Activated CD8-positive, alpha-beta memory T cell treated with anti-CD3 and anti-CD28 coated beads, Interleukin-2, amount 10 ng/mL, durations not matched to agents 7 days and 5 days (primary cell): ENCODE results near the gene TPSB2. TPM values are rescaled to one million over a fixed set of nuclear protein-coding genes. Genes with fewer than 3 reads are reported as not detected.

Experiments
- ATAC-seq: fragments of 150-1000 bp; cut with Tn5 transposase; one replicate; pipeline ENCODE4 v1.10.0; 2021; ENCODE audit warnings: moderate library complexity
- CTCF ChIA-PET: fragments of 350-600 bp; sonication (Branson Sonifier 250); formaldehyde crosslinking; loops from one replicate; lab custom pipeline; 2021; ENCODE audit warnings: antibody characterized with exemption; lab: Charles Lee
- DNase-seq: peaks from one replicate; pipeline ENCODE4 v3.0.0-alpha.2; 2020
- H3K27ac Mint-ChIP-seq: one replicate; pipeline ENCODE4 v1.8.0; 2021; ENCODE audit warnings: mild to moderate bottlenecking, mixed read lengths
- H3K27me3 Mint-ChIP-seq: one replicate; pipeline ENCODE4 v1.8.0; 2021; ENCODE audit warnings: mixed read lengths
- H3K36me3 Mint-ChIP-seq: one replicate; pipeline ENCODE4 v1.8.0; 2021; ENCODE audit warnings: mild to moderate bottlenecking, mixed read lengths
- H3K4me1 Mint-ChIP-seq: one replicate; pipeline ENCODE4 v1.8.0; 2021; ENCODE audit warnings: mixed read lengths
- H3K4me3 Mint-ChIP-seq: one replicate; pipeline ENCODE4 v1.8.0; 2021; ENCODE audit warnings: mild to moderate bottlenecking, moderate library complexity, mixed read lengths
- H3K9me3 Mint-ChIP-seq: one replicate; pipeline ENCODE4 v1.8.0; 2022; ENCODE audit warnings: low read depth, mixed read lengths
- total RNA-seq, 2 experiments: library from RNA; stranded (reverse); gene quantifications; one replicate each; pipeline ENCODE4 v1.2.3, GENCODE V29; 2021

The TPSB2 gene
- total RNA-seq, 2 experiments from 2014 or later, result not detected

DNA sequence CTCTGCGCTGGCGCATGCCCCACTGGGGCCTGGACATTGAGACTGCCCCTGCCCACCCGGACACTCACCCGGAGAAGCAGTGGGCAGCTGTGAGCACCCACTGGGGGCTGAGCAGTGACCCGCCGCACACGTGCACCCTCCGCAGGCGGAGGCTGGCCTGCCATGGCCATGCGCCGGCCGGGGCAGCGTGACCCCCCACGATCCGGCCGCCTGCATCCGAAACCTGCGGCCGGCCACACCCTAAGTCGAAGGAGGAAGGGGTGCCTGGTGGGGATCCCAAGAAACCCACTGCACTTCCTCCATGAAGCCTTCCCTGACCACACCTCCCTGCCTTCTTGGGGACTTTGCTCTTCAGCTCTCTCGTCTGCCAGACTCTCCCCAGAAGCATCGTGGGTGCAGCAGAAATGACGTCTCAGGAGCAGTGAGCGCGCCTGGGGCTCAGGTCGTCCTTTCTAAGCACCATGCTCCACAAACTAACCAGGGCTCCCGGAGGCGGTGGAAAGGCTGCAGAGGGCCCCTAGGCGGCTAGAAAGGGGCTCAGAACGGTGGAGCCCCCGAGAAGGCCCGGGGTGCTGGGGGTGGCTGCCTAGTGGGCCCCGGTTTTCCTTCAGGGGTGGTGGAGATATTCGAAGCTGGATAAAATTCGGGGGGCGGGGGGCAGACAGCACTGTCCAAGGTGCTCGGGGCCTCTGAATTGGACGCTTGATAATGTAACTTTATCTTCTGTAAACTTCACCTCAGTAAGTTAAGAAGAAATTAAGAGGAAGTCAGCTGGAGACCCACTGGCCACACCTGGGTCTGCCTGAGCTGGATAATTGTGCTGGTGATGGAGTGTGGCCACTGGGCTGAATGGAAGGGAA is 6.4 kb downstream of the TPSB2 start:
- Mint-ChIP-seq H3K27me3 (no peaks in the 10 kb centered on the region), H3K27ac (no peak overlapping the region), H3K4me3 (no peak overlapping the region), H3K9me3 (no peaks in the 10 kb centered on the region), H3K4me1 (no peaks in the 10 kb centered on the region), H3K36me3 (no peaks in the 10 kb centered on the region)
- DNase-seq (no peak), ATAC-seq (no peak)
- CTCF ChIA-PET, result no interaction called here

DNA sequence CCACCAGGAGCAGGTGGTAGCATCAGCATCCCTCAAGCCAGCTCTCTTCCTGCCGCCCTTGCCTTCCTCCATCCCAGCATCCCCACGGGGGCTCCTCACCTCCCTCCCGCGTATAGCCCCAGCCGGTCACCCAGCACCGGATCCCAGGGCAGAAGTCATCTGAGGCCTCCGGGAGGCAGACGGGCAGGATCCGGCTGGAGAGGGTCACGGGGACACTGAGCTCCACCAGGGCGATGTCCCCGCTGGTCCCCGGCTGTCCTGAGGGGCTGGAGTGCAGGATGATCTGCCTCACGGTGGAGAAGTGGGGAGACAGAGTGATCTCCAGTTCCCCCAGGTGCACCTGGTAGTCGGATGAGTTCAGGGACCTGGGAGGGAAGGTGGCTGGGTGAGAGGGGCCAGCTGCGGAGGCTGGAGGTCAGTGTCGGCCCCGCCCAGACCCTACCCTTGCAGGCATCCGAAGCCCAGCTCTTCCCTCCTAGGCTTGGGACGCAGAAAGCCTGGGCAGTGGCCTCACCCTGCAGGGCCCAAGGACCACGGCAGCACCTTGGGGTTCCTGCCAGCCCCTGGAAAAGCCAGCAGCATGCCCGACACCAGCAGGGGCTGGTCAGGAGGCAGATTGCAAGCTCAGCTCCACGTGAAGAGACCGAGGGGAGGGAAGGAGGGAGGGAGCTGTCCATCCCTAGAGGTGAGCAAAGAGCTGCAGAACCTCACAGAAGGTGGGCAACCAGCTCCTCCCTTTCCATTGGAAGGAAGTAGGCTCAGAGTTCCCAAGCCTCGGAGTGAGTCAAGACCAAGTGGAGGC is 7.2 kb downstream of the TPSB2 start:
- DNase-seq, result no peak
- Mint-ChIP-seq H3K36me3 (no peaks in the 10 kb centered on the region), H3K9me3 (no peaks in the 10 kb centered on the region), H3K27ac (no peak overlapping the region), H3K27me3 (no peaks in the 10 kb centered on the region), H3K4me1 (no peaks in the 10 kb centered on the region), H3K4me3 (no peak overlapping the region)
- ATAC-seq, result no peak
- CTCF ChIA-PET, result no interaction called here

DNA sequence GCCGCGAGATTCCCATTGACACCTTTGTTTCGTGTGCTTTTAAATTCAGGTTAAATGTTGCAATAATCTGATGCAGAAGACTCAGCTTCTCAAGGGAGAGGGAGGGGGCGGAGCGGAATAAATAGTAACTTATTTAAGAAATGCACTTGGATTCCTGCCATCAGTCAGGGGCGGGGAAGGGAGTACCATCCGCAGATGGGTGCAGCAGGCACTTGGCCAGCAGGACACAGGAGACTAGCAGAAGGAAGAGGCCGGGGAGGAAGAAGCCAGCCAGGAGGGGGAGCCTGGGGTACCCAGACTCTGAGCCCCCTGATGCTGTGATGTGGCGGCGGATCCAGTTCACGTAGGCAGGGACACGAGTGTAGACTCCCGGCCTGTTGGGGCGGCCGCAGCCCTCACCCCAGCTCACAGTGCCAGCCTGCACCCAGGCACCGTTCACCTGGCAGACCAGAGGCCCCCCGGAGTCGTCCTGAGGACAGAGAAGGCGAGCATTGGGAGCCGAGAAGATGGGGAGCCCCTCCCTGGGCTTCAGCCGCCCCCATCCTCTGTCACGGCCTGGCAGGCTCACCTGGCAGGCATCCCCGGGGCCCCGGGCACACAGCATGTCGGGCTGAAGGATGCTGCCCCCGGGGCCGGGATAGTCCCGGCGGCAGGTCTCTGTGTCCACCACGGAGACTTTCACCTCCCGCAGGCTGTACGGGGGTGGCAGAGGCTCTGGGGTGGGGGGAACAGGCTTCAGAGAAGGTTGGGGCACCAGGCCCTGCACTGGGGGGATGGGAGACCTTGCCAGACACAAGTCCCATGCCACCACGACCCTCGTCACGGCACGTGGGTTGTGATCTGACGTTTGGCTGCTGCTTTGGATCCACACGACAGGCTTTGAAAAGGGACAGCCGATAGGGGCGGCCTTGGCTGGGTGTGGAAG is 8.1 kb downstream of the TPSB2 start:
- H3K4me1 Mint-ChIP-seq, result no peaks in the 10 kb centered on the region
- no peaks in the 10 kb centered on the region for H3K36me3 Mint-ChIP-seq
- H3K4me3 Mint-ChIP-seq, result no peak overlapping the region

DNA sequence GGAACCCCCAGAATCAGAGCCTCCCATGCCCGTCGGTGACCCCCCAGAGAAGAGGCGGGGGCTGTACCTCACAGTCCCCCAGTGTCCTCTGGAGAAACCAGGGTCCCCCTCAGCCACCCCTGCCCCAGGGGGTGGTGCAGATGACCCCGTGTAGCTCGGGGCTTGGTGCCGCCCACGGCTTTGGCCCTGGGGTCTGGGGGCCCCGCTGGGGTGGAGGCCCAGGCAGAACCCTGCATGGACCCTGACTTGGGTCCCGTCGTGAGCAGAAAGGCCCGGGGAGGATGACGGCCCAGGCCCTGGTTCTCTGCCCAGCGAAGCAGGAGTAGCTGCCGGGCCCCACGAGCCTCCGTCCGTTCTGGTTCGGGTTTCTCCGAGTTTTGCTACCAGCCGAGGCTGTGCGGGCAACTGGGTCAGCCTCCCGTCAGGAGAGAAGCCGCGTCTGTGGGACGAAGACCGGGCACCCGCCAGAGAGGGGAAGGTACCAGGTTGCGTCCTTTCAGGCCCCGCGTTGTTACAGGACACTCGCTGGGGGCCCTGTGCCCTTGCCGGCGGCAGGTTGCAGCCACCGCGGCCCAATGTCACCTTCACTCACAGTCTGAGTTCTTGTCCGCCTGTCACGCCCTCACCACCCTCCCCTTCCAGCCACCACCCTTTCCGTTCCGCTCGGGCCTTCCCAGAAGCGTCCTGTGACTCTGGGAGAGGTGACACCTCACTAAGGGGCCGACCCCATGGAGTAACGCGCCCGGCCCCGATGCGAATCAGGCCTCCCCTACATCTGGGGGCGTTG is 8.9 kb downstream of the TPSB2 start:
- no peak for DNase-seq
- no peak for ATAC-seq
- Mint-ChIP-seq H3K4me3 (no peak overlapping the region), H3K27ac (no peak overlapping the region), H3K36me3 (no peaks in the 10 kb centered on the region), H3K4me1 (no peaks in the 10 kb centered on the region), H3K9me3 (no peaks in the 10 kb centered on the region), H3K27me3 (no peaks in the 10 kb centered on the region)
- CTCF ChIA-PET, result no interaction called here

More for the DNA sequence above, 8.1 kb downstream of the TPSB2 start:
- DNase-seq, result no peak
- CTCF ChIA-PET, result no interaction called here
- no peak overlapping the region for H3K27ac Mint-ChIP-seq
- no peak for ATAC-seq
- H3K9me3 Mint-ChIP-seq, result no peaks in the 10 kb centered on the region
- no peaks in the 10 kb centered on the region for H3K27me3 Mint-ChIP-seq

DNA sequence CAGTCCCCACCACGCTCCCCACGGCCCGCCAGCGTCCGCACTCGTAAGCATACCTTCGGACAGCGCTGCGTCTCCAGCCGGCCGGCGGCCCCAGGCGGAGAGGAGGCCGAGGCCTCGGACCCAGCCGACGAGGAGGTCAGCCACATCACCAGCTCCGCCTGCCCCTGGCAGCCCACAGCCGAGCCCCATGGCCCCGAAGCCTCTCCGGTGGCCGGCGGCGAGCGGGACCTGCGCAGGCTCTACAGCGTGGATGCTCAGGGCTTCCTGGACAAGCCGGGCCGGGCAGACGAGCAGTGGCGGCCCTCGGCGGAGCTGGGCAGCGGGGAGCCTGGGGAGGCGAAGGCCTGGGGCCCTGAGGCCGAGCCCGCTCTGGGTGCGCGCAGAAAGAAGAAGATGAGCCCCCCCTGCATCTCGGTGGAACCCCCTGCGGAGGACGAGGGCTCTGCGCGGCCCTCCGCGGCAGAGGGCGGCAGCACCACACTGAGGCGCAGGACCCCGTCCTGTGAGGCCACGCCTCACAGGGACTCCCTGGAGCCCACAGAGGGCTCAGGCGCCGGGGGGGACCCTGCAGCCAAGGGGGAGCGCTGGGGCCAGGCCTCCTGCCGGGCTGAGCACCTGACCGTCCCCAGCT is 9.8 kb downstream of the TPSB2 start:
- H3K4me3 Mint-ChIP-seq, result no peak overlapping the region

DNA sequence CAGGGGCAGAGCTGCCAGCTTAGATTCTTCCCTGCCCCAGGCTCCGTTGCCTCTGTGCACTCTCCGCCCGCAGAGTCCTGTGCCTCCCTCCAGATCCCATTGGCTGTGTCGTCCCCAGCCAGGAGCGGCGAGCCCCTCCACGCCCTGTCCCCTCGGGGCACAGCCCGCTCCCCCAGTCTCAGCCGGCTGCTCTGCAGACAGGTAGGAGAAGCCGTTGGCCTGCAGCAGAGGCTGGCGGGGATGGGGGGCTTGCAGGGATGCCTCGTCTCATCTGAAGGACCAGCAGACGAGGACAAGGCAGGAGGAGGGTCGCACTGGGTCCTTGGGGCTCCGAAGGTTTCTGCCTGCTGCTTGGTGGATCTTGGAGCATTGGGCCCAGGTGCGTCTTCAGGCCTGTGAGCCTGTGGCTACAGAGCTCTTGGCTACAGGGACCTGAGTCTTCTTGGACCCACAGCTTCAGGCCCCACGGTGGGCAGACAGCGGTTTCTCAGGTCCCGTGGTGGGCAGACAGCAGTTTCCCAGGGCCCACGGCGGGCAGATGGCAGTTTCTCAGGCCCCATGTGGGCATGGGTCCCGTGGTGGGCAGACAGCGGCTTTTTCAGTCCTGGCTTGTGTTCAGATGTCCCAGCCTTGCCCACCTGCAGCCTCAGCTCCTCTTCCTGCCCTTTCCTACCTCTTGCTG is 10.9 kb downstream of the TPSB2 start:
- no peak overlapping the region for H3K4me3 Mint-ChIP-seq
- H3K4me1 Mint-ChIP-seq, result no peaks in the 10 kb centered on the region
- no peak overlapping the region for H3K27ac Mint-ChIP-seq
- no peaks in the 10 kb centered on the region for H3K36me3 Mint-ChIP-seq
- DNase-seq, result no peak
- no peaks in the 10 kb centered on the region for H3K27me3 Mint-ChIP-seq
- no peaks in the 10 kb centered on the region for H3K9me3 Mint-ChIP-seq
- CTCF ChIA-PET, result no interaction called here
- ATAC-seq, result no peak

More for the DNA sequence above, 9.8 kb downstream of the TPSB2 start:
- Mint-ChIP-seq H3K4me1 (no peaks in the 10 kb centered on the region), H3K27ac (no peak overlapping the region), H3K9me3 (no peaks in the 10 kb centered on the region), H3K36me3 (no peaks in the 10 kb centered on the region), H3K27me3 (no peaks in the 10 kb centered on the region)
- CTCF ChIA-PET, result no interaction called here
- ATAC-seq (no peak), DNase-seq (no peak)

DNA sequence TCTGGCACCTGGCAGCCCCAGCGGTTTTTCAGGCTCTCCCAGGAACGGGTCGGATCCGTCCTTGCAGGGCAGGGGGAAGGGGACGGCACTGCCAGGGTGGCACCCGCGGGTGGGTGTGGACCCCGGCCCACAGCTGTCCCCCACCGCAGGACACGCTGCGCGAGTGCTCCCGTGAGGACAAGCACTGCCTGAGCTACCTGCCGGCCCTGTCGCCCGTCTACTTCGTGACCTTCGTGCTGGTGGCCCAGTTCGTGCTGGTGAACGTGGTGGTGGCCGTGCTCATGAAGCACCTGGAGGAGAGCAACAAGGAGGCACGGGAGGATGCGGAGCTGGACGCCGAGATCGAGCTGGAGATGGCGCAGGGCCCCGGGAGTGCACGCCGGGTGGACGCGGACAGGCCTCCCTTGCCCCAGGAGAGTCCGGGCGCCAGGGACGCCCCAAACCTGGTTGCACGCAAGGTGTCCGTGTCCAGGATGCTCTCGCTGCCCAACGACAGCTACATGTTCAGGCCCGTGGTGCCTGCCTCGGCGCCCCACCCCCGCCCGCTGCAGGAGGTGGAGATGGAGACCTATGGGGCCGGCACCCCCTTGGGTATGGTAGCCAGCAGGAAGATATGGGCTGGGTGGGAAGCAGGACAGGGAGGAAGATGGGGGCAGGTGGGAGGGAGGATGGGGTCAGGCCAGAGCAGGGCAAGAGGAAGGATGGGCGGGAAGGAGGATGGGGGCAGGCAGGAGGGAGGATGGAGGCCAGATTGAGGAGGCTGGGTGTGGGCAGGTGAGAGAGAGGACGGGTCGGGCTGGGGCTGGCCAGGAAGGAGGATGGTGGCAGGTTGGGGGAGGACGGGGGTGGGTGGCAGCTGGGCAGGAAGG is 11.7 kb downstream of the TPSB2 start:
- Mint-ChIP-seq H3K27ac (no peak overlapping the region), H3K9me3 (no peaks in the 10 kb centered on the region), H3K4me1 (no peaks in the 10 kb centered on the region), H3K36me3 (no peaks in the 10 kb centered on the region), H3K27me3 (no peaks in the 10 kb centered on the region), H3K4me3 (no peak overlapping the region)
- CTCF ChIA-PET, result no interaction called here
- DNase-seq (no peak), ATAC-seq (no peak)

DNA sequence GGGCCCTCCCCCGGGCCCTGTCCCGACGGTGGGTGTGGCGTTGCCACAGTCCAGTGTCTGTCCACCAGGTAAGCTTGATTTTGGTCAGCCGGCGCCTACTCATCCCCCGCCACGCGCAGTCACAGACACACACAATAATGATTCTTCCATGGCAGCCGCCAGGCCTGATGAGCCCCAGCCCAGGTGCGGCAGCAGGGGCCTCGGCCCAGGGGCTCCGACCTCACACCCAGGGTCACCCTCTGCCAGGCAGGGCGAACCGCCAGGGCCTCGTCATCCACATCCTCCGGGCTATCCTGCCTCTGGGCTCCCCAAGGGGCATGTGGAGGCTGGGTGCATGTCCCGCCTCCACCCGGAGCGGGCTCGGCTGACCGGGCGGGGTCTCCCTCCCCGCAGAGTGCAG is 12.5 kb downstream of the TPSB2 start:
- CTCF ChIA-PET, result no interaction called here
- DNase-seq (no peak), ATAC-seq (no peak)
- H3K4me3 Mint-ChIP-seq, result no peak overlapping the region
- no peaks in the 10 kb centered on the region for H3K36me3 Mint-ChIP-seq
- no peak overlapping the region for H3K27ac Mint-ChIP-seq
- H3K27me3 Mint-ChIP-seq, result no peaks in the 10 kb centered on the region
- H3K9me3 Mint-ChIP-seq, result no peaks in the 10 kb centered on the region
- H3K4me1 Mint-ChIP-seq, result no peaks in the 10 kb centered on the region

DNA sequence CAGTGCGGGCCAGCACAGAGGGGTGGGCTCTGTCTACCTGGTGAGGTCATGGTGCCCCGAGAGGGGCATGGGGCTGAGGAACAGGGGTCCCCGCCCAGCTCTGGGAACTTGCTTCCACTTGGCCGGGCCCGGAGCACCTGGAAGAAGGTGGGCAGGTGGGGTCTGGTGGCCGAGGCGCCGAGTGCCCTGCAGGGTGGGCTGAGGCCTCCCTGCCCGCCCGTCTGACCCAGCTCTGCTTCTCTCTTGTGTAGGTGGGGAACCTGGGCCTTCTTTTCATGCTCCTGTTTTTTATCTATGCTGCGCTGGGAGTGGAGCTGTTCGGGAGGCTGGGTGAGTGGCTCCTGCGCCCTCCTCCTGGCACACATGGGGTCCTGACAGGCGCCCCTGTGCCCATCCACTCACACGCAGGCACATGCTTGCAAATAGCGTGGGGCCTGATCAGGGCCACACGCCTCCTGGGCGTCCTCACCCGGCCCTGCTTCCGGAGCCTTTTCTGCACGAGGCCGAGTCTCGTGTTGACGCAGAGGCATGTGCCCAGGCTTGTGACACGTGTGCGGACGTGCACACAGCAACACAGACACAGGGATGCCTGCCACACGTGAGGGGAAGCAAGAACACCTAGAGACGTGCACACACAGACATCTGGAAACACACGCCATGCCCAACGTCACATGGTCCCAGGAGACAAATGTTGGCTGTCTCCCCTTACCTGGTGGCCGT is 13.1 kb downstream of the TPSB2 start:
- no peaks in the 10 kb centered on the region for H3K4me1 Mint-ChIP-seq
- no peaks in the 10 kb centered on the region for H3K36me3 Mint-ChIP-seq
- ATAC-seq (no peak), DNase-seq (no peak)
- CTCF ChIA-PET, result no interaction called here
- H3K9me3 Mint-ChIP-seq, result no peaks in the 10 kb centered on the region
- H3K27me3 Mint-ChIP-seq, result no peaks in the 10 kb centered on the region
- no peak overlapping the region for H3K27ac Mint-ChIP-seq
- no peak overlapping the region for H3K4me3 Mint-ChIP-seq

DNA sequence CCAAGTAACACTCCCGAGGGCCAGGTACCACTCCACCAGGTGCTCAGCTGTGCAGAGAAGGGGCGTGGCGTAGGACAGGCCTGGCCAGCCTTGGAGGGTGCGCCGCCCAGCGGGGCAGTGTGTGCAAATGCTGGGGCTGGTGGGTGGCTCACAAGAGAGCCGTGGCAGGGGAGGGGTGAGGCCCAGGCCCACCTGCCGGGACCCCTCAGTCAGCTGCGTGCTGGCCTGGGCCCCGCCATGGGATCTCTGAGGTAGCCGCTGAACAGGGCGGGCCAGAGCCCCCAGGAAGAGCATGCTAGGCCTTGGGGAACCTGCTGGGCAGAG is 13.7 kb downstream of the TPSB2 start:
- Mint-ChIP-seq H3K27ac (no peak overlapping the region), H3K4me1 (no peaks in the 10 kb centered on the region), H3K36me3 (no peaks in the 10 kb centered on the region), H3K9me3 (no peaks in the 10 kb centered on the region), H3K4me3 (no peak overlapping the region), H3K27me3 (no peaks in the 10 kb centered on the region)
- CTCF ChIA-PET, result no interaction called here
- ATAC-seq (no peak), DNase-seq (no peak)
